Osteocyte (in vitro differentiated cells): ENCODE data around the gene DCDC1. TPM values are rescaled to one million over a fixed set of nuclear protein-coding genes. Genes with fewer than 3 reads are reported as not detected.

ENCODE experiments used
- DNase-seq: peaks from one replicate; pipeline ENCODE4 v3.0.0; 2021; ENCODE audit warnings: mixed read lengths; ENCODE audit not compliant: unreplicated experiment; ENCODE audit errors: extremely low spot score
- H3K27ac Mint-ChIP-seq: one replicate; pipeline ENCODE4 v1.8.0; 2021; ENCODE audit warnings: mild to moderate bottlenecking, mixed read lengths; ENCODE audit not compliant: unreplicated experiment
- H3K27me3 Mint-ChIP-seq: one replicate; pipeline ENCODE4 v1.8.0; 2021; ENCODE audit warnings: mixed read lengths; ENCODE audit not compliant: unreplicated experiment
- H3K36me3 Mint-ChIP-seq: one replicate; pipeline ENCODE4 v1.8.0; 2021; ENCODE audit warnings: mixed read lengths; ENCODE audit not compliant: unreplicated experiment
- H3K4me1 Mint-ChIP-seq: one replicate; pipeline ENCODE4 v1.8.0; 2021; ENCODE audit warnings: mixed read lengths; ENCODE audit not compliant: unreplicated experiment
- H3K4me3 Mint-ChIP-seq: one replicate; pipeline ENCODE4 v1.8.0; 2021; ENCODE audit warnings: mild to moderate bottlenecking, moderate library complexity, mixed read lengths; ENCODE audit not compliant: unreplicated experiment
- H3K9me3 Mint-ChIP-seq: one replicate; pipeline ENCODE4 v1.8.0; 2021; ENCODE audit warnings: mixed read lengths; ENCODE audit not compliant: unreplicated experiment
- CTCF ChIP-seq: fragments of 200-600 bp; sonication (generic); IDR thresholded peaks from 2 replicates; pipeline ENCODE4 v1.5.0; 2021; ENCODE audit warnings: antibody characterized with exemption, mild to moderate bottlenecking, moderate library complexity
- total RNA-seq: library from RNA; stranded (reverse); gene quantifications from 2 replicates; pipeline ENCODE4 v1.2.1, GENCODE V29; 2021

DCDC1 gene
- total RNA-seq, 1 donor from 2014 or later, result not detected

- Mint-ChIP-seq H3K4me3 (no peak overlapping the region), H3K27me3 (no peaks in the 10 kb centered on the region), H3K36me3 (no peaks in the 10 kb centered on the region), H3K9me3 (no peaks in the 10 kb centered on the region), H3K4me1 (peaks cover 4% of the 10 kb centered on the region), H3K27ac (no peak overlapping the region)
- DNase-seq, result no peak
- no peak for TF ChIP-seq CTCF
These were observed 308.7 kb downstream of the DCDC1 start for GRCh38 chr11:31060880-31061279.

GRCh38 chr11:31059529-31059928 is 310.0 kb downstream of the DCDC1 start:
- Mint-ChIP-seq H3K27me3 (no peaks in the 10 kb centered on the region), H3K4me3 (no peak overlapping the region), H3K4me1 (peaks cover 4% of the 10 kb centered on the region), H3K27ac (no peak overlapping the region), H3K36me3 (no peaks in the 10 kb centered on the region), H3K9me3 (no peaks in the 10 kb centered on the region)
- TF ChIP-seq CTCF, result no peak
- DNase-seq, result no peak

- H3K9me3 Mint-ChIP-seq, result peaks cover 24% of the 10 kb centered on the region
- no peak overlapping the region for H3K4me3 Mint-ChIP-seq
- TF ChIP-seq CTCF, result no peak
- H3K27ac Mint-ChIP-seq, result no peak overlapping the region
- no peak for DNase-seq
- no peaks in the 10 kb centered on the region for H3K4me1 Mint-ChIP-seq
- no peaks in the 10 kb centered on the region for H3K27me3 Mint-ChIP-seq
- no peaks in the 10 kb centered on the region for H3K36me3 Mint-ChIP-seq
These were observed 319.3 kb downstream of the DCDC1 start for GRCh38 chr11:31050061-31050765.

GRCh38 chr11:31045335-31045734 is 324.2 kb downstream of the DCDC1 start:
- H3K27me3 Mint-ChIP-seq, result no peaks in the 10 kb centered on the region
- no peaks in the 10 kb centered on the region for H3K4me1 Mint-ChIP-seq
- peaks cover 5% of the 10 kb centered on the region for H3K9me3 Mint-ChIP-seq
- no peak overlapping the region for H3K4me3 Mint-ChIP-seq
- TF ChIP-seq CTCF, result no peak
- DNase-seq, result no peak
- no peaks in the 10 kb centered on the region for H3K36me3 Mint-ChIP-seq
- no peak overlapping the region for H3K27ac Mint-ChIP-seq

GRCh38 chr11:31030138-31030792 is 339.3 kb downstream of the DCDC1 start:
- Mint-ChIP-seq H3K4me1 (no peaks in the 10 kb centered on the region), H3K4me3 (no peak overlapping the region), H3K9me3 (no peaks in the 10 kb centered on the region), H3K27me3 (peaks cover 5% of the 10 kb centered on the region), H3K36me3 (no peaks in the 10 kb centered on the region), H3K27ac (no peak overlapping the region)
- no peak for DNase-seq
- no peak for TF ChIP-seq CTCF
